Brain microvascular endothelial cell (primary cell): ENCODE measurements around the gene IL1RN.

Experiments used
- DNase-seq: peaks from one replicate; pipeline ENCODE4 v3.0.0-alpha.2; 2020
- H3K27ac ChIP-seq: fragments of 250-450 bp; sonication (Bioruptor Pico); 2 replicates; pipeline ENCODE4 v1.5.1; 2020; ENCODE audit warnings: mild to moderate bottlenecking, moderate library complexity
- H3K27me3 ChIP-seq: fragments of 250-450 bp; sonication (Bioruptor Pico); replicated peaks from 2 replicates; pipeline ENCODE4 v1.5.1; 2020; ENCODE audit warnings: mild to moderate bottlenecking
- H3K36me3 ChIP-seq: fragments of 250-450 bp; sonication (Bioruptor Pico); replicated peaks from 2 replicates; pipeline ENCODE4 v1.5.1; 2020; ENCODE audit warnings: mild to moderate bottlenecking
- H3K4me3 ChIP-seq: 2 replicates; pipeline ENCODE4 v1.5.1; 2011; ENCODE audit warnings: low read depth, mild to moderate bottlenecking, control low read depth, low read length, moderate library complexity
- in situ Hi-C: cut with HindIII; loops from 2 replicates; pipeline ENCODE4 v1.10.0; 2017; ENCODE audit warnings: low sequenced_read_pairs, low pct_ligation_motif_present
- TF ChIP-seq, protein P1 (sequence below): IDR thresholded peaks from 2 replicates; pipeline ENCODE4 v1.5.1; 2011; ENCODE audit warnings: low read depth, mild to moderate bottlenecking, moderate library complexity, low read length, control low read depth, inconsistent platforms; ENCODE audit errors: missing control alignments

The IL1RN gene

DNA sequence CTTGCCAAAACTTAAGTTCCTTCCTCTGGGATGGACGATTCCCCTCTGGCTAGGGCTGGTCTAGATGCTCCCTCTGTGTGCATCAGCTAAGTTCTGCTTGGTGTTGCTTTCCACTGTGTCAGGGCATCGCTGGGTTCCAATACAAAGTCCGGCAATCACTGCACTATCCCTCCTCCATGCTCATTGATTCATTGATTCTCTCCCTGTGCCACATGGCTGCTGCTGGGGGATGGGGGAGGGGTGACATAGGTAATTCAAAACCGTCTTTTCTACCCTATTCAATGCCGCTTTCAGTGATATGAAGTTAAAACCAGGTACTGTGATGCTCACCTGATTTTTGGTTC lies 22.8 kb downstream of the IL1RN start:
- Histone ChIP-seq H3K27me3 (no peaks in the 10 kb centered on the region), H3K27ac (no peak overlapping the region), H3K4me3 (no peak overlapping the region), H3K36me3 (no peaks in the 10 kb centered on the region)
- in situ Hi-C loops, result no loop called here
- TF ChIP-seq, protein P1, sequence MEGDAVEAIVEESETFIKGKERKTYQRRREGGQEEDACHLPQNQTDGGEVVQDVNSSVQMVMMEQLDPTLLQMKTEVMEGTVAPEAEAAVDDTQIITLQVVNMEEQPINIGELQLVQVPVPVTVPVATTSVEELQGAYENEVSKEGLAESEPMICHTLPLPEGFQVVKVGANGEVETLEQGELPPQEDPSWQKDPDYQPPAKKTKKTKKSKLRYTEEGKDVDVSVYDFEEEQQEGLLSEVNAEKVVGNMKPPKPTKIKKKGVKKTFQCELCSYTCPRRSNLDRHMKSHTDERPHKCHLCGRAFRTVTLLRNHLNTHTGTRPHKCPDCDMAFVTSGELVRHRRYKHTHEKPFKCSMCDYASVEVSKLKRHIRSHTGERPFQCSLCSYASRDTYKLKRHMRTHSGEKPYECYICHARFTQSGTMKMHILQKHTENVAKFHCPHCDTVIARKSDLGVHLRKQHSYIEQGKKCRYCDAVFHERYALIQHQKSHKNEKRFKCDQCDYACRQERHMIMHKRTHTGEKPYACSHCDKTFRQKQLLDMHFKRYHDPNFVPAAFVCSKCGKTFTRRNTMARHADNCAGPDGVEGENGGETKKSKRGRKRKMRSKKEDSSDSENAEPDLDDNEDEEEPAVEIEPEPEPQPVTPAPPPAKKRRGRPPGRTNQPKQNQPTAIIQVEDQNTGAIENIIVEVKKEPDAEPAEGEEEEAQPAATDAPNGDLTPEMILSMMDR, result no peak
- DNase-seq, result no peak

DNA sequence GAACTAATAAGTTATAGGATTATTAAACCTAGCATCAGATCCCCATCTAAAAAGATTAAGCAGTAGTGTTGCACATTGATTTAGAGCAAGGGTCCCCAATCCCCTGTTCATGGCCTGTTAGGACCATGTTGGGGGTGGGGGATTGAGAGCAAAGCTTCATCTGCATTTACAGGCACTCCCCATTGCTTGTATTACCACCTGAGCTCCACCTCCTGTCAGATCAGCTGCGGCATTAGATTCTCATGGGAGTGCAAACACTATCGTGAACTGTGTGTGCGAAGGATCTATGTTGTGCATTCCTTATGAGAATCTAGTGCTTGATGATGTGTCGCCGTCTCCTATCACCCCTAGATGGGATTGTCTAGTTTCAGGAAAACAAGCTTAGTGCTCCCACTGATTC lies 27.9 kb downstream of the IL1RN start:
- in situ Hi-C loops, result no loop called here
- Histone ChIP-seq H3K4me3 (no peak overlapping the region), H3K27ac (no peak overlapping the region), H3K36me3 (no peaks in the 10 kb centered on the region), H3K27me3 (no peaks in the 10 kb centered on the region)
- no peak for DNase-seq
- TF ChIP-seq, protein P1, result no peak

- H3K4me3 ChIP-seq, result peak overlapping the region; percentile 40
- TF ChIP-seq, protein P1, result no peak
- H3K27ac ChIP-seq, result no peak overlapping the region
- no peaks in the 10 kb centered on the region for H3K27me3 ChIP-seq
- in situ Hi-C loops, result no loop called here
- DNase-seq, result no peak
- no peaks in the 10 kb centered on the region for H3K36me3 ChIP-seq
These were observed 29.1 kb downstream of the IL1RN start for GRCh38 chr2:113156278-113157117.

- H3K36me3 ChIP-seq, result no peaks in the 10 kb centered on the region
- H3K4me3 ChIP-seq, result peak overlapping the region; percentile 57
- no peak overlapping the region for H3K27ac ChIP-seq
- no peak for DNase-seq
- no peaks in the 10 kb centered on the region for H3K27me3 ChIP-seq
- TF ChIP-seq, protein P1, result no peak
- in situ Hi-C loops, result no loop called here
These were observed 29.9 kb downstream of the IL1RN start for GRCh38 chr2:113157118-113157896.

- peak; percentile 55 for DNase-seq
These were observed 30.7 kb downstream of the IL1RN start for GRCh38 chr2:113157897-113158753.

More at GRCh38 chr2:113157897-113158753, 30.7 kb downstream of the IL1RN start:
- Histone ChIP-seq H3K27ac (peak overlapping the region; percentile 10), H3K36me3 (no peaks in the 10 kb centered on the region), H3K4me3 (peak overlapping the region; percentile 57), H3K27me3 (no peaks in the 10 kb centered on the region)
- TF ChIP-seq, protein P1, result no peak
- in situ Hi-C loops, result no loop called here
